Nucleus accumbens (tissue), 56 donors: Measurements from ENCODE around the gene PSPH.
"Not testable (repeated sequence)": the region's sequence is repeated elsewhere in the genome, so short reads cannot be mapped to it uniquely, and the experiment has no call there.

Source experiments
- DNase-seq, 56 donors: peaks; one replicate each; lab custom pipeline; 2025; lab: John Stamatoyannopoulos, UW

Gene PSPH

DNA sequence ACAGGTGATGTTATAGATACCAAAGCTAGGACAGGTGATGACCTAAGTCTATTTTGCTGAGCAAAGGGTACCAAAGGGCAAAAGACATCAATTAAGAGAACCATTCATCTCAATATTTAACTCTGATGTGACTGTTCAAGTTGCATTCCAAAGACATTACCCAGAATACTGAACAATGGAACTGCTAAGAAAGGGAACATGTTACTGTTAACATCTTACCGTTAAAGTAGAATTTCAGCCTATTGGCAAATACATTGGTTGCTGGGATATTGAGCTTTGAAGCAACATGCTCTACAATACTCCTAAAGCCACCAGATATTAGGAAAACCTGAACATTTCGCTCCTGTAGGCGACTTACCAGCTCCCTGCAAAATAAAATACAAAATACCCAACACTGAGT, 34.2 kb downstream of the PSPH start:
- DNase-seq, result not testable (repeated sequence)

- peak in 55 of 56 donors; percentile 4 to 80 (median 48) for DNase-seq
Observed at GRCh38 chr7:56009695-56010094, 41.5 kb downstream of the PSPH start.

GRCh38 chr7:56007891-56008290, 43.4 kb downstream of the PSPH start:
- peak in 43 of 56 donors; percentile 4 to 67 (median 22) for DNase-seq

DNA sequence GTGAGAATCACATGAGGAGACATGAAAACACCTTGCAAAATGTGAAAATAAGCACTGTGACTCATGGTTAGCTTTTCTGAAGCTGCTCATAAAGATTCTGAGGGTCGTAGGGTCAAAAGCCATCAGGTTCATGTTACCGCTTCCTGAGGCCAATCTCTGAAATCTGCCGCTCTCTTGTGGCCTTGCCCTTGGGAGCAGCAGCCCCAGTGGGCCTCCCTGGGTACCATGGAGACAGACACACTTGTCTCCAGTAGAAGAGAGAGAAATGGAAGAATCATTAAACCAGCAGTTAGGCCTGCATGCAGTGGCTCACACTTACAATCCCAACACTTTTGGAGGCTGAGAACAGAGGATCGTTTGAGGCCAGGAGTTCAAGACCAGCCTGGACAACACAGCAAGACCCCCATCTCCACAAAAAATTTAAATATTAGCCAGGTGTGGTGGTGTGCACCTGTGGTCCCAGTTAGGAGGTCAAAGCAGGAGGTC, 44.0 kb downstream of the PSPH start:
- no peak for DNase-seq

GRCh38 chr7:56003749-56004148, 47.5 kb downstream of the PSPH start:
- DNase-seq, result no peak

DNA sequence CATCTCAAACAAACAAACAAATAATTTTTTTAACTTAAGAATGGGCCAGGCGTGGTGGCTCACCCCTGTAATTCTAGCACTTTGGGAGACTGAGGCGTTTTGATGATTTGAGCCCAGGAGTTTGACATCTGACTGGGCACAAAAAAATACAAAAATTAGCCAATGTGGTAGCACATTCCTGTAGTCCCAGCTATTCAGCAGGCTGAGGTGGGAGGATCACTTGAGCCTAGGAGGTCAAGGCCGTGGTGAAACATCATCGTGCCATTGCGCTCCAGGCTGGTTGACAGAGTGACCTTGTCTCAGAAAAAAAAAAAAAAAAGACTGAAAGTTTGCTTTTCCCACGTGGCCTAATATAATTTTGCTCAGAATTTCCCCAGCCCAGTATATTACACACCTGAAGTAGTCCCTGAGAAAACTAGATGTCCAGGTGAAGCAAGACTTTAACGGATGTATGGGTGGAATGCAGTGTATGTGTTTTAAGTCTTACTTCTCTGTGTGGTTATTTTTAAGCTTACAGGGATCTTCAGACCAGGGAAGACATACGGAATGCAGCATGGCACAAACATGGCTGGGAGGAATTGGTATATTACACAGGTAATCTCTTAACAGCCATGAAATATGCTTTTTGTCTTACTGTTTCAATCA, 54.3 kb downstream of the PSPH start:
- no peak for DNase-seq

GRCh38 chr7:55992346-55992745, 58.9 kb downstream of the PSPH start:
- DNase-seq, result no peak

- DNase-seq, result no peak
Observed at GRCh38 chr7:55983537-55983936, 67.7 kb downstream of the PSPH start.

- DNase-seq, result no peak
Observed at GRCh38 chr7:55980266-55980665, 71.0 kb downstream of the PSPH start.

- DNase-seq, result peak in 4 of 56 donors; percentile 10 to 39 (median 22)
Observed at GRCh38 chr7:55977831-55978230, 73.4 kb downstream of the PSPH start.

- no peak for DNase-seq
Observed at GRCh38 chr7:55975988-55976633, 75.1 kb downstream of the PSPH start.

DNA sequence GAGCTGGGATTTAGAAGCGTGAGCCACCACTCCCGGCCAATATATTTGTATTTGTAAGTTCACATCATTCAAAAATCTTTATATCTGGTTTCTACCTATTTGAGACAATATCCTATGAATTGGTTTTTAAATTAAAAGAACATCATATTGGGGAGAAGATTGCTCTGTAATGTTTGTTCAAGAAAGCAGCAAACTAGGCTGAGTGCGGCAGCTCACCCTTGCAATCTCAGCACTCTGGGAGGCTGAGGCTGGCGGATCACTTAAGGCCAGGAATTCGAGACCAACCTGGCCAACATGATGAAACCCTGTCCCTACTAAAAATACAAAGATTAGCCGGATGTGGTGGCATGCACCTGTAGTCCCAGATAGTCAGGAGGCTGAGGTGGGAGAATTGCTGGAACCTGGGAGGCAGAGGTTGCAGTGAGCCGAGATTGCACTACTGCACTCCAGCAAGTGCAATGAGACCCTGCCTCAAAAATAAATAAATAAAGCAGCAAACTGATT, 77.4 kb downstream of the PSPH start:
- DNase-seq, result no peak

GRCh38 chr7:55970978-55971377, 80.3 kb downstream of the PSPH start:
- DNase-seq, result no peak

- DNase-seq, result no peak
Observed at GRCh38 chr7:55970561-55970960, 80.7 kb downstream of the PSPH start.

GRCh38 chr7:55969391-55969790, 81.9 kb downstream of the PSPH start:
- no peak for DNase-seq

DNA sequence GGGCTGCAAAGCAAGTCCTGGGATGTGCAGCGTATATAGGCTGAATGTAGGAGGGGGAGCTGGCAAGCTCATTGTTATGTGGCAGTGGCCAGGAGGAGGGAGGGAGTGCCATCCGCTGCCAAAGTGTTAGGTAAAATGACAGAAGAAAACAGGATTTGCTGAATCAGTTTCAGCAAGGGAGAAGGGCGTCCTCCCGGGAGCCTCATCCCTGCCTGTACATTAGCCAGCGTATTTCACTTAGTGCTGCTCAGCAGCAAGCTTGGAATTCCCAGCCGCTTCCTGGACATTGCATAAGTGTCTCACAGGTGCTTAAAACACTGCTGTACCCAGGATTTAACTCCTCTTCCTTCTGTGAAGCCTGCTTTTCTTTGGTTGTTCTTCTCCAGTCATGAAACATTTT, 84.4 kb downstream of the PSPH start:
- no peak for DNase-seq

GRCh38 chr7:55965805-55966421, 85.3 kb downstream of the PSPH start:
- peak in 17 of 56 donors; percentile 4 to 38 (median 16) for DNase-seq

DNA sequence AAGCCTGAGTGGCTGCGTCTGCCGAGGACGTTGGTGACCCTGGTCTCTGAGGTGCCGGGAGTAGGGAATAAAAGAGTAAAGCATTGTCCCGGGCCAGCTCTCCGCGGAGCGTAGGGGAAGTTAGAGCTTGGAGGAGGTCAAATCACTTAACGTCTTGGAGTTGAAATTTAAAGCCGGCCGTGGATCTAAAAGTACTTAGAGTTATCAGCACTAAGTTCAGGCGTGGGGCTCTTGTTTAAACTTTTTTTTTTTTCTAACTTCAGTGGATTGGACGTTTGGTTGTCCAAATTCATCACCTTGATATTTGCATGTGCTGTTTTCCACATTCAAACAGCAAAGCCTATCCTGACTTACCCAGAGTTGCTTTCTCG, 86.2 kb downstream of the PSPH start:
- peak in 1 of 56 donors; percentile 55 for DNase-seq

GRCh38 chr7:55964261-55965099, 86.8 kb downstream of the PSPH start, which contains the start of gene NIPSNAP2:
TSS of gene NIPSNAP2 (plus strand) at chr7:55964585. CDS start at chr7:55964610, 25 bp downstream.
- peak in 52 of 56 donors; percentile 15 to 83 (median 52) for DNase-seq

- peak in 1 of 56 donors; percentile 34 for DNase-seq
Observed at GRCh38 chr7:55963584-55964168, 87.6 kb downstream of the PSPH start.
